GM12874 (cell line): ENCODE results near the gene CRCP.

Source experiments
- TF ChIP-seq, protein P1 (sequence below): IDR thresholded peaks from 2 replicates; pipeline ENCODE4 v1.5.1; 2011; ENCODE audit warnings: low read depth, mild to moderate bottlenecking, control low read depth, low read length, moderate library complexity; ENCODE audit not compliant: insufficient read depth

Gene CRCP

DNA sequence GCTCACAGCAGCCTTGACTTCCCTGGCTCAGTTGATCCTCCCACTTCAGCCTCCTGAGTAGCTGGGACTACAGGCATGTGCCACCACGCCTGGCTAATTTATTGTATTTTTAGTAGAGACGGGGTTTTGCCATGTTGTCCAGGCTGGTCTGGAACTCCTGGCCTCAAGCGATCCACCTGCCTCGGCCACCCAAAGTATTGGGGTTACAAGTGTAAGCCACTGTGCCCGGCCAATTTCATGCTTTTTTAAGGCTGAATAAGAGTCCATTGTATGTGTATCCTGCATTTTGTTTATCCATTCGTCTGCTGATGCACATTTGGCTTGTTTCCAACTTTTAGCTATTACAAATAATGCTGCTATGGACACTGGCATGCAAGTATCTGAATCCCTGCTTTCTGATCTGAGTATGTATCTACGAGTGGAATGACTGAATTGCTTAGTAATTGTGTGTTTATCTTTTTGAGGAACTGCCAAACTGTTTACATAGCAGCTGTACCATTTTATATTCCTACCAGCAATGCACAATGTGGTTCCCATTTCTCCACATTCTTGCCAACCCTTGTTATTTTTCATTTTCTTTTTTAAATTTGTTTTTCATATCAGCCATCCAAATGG, 53.2 kb downstream of the CRCP start:
- TF ChIP-seq, protein P1, sequence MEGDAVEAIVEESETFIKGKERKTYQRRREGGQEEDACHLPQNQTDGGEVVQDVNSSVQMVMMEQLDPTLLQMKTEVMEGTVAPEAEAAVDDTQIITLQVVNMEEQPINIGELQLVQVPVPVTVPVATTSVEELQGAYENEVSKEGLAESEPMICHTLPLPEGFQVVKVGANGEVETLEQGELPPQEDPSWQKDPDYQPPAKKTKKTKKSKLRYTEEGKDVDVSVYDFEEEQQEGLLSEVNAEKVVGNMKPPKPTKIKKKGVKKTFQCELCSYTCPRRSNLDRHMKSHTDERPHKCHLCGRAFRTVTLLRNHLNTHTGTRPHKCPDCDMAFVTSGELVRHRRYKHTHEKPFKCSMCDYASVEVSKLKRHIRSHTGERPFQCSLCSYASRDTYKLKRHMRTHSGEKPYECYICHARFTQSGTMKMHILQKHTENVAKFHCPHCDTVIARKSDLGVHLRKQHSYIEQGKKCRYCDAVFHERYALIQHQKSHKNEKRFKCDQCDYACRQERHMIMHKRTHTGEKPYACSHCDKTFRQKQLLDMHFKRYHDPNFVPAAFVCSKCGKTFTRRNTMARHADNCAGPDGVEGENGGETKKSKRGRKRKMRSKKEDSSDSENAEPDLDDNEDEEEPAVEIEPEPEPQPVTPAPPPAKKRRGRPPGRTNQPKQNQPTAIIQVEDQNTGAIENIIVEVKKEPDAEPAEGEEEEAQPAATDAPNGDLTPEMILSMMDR, result no peak

DNA sequence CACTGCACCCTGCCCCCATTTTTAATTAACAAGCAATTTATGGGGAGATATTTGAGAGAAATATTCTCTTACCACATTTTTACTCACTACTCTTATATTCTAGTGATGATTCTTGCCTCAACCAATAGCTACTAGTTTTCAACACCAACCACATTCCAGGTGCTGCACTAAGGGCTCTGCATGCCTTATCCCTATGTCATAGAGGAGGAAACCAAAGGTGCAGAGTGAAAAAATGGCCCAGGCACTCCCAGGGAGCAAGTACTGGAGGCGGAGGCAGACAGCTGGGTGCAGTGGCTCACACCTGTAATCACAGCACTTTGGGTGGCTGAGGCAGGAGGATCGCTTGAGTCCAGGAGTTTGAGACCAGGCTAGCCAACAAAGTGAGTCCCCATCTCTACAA, 55.0 kb downstream of the CRCP start:
- TF ChIP-seq, protein P1, result no peak

DNA sequence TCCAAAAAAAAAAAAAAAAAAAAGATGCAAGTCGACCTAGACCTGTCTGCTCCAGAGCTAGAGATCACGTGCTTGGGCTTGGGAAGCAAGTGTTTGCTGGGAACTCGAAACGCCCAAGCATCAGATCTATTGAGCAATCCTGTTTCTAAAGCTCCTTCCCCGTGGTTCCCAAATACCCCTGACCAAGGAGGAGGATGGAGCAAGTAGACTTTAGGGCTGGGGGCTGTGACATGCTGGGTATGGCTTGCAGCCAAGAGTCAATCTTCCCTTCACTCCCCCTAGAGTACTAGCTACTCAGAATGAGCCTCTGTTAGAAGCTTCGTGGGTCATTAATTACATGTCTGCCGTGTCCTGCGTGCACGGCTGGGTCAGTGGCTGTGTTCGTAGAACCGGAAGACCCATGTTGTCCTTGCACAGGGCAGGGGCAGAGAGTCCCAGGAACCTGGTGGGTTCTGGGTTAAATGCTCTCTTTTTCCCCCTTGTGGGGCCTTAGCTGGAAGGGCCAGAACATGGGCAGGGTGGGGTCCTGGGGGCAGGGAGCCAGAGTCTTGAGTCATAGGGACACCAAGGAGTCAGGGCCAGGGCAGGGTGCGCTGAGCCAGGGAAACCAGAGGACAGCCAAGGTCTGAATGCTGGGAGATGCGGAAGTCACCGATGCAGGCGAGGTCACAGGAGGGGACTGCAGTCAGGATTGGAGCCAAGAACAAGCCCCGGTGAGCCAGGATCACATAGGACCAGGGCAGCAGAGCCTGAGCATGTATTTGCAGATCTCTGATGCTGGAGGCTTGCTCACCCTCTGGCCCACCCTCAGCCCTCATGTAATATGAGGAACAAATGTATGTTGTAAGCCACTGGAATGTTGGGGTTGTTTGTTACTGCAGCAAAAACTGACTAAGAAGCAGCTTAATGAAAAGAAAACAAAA, 55.9 kb downstream of the CRCP start:
- TF ChIP-seq, protein P1, result no peak

DNA sequence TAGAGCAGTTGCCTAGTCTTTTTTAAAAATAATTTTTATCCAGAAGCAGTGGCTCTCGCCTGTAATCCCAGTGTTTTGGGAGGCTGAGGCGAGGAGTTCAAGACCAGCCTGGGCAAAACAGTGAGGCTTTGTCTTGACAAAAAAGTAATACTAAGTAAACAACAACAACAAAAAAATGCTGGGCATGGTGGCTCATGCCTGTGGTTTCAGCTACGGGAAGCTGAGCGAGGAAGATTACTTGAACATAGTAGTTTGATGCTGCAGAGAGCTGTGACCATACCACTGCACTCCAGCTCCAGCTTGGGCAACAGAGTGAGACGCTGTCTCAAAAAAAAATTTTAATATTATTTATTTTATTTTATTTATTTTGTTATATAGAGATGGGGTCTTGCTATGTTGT, 59.2 kb downstream of the CRCP start:
- TF ChIP-seq, protein P1, result no peak

DNA sequence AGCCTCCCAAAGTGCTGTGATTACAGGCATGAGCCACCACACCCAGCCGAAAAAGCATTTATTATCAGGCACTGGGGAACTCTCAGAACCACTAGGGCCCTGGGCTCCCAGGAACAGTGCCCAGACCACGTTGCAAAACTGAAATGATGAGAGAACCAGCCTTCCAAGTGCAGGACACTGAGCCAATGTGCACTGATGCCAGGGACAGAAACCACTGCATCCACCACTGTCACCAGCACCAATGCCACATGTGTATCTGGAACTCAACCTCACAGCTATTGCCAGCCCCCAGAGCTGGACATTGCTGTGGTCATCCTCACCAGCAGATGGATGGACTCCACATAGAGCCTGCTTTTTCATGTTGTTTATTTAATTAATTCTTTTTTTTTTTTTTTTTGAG, 62.3 kb downstream of the CRCP start:
- TF ChIP-seq, protein P1, result no peak

DNA sequence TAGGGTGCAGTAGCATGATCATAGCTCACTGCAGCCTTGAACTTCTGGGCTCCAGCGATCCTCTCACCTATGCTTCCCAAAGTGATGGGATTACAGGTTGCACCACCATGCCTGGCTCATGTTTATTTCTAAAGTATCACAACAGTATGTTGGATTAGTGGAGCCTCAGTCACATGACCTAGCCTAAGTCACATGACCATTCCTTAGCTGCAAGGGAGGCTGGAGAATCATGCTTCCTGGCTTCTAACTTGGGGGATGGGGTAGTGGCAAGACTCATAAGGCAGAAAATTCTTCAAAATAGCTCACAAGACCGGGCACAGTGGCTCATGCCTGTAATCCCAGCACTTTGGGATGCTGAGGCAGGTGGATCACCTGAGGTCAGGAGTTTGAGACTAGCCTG, 63.6 kb downstream of the CRCP start:
- TF ChIP-seq, protein P1, result no peak

DNA sequence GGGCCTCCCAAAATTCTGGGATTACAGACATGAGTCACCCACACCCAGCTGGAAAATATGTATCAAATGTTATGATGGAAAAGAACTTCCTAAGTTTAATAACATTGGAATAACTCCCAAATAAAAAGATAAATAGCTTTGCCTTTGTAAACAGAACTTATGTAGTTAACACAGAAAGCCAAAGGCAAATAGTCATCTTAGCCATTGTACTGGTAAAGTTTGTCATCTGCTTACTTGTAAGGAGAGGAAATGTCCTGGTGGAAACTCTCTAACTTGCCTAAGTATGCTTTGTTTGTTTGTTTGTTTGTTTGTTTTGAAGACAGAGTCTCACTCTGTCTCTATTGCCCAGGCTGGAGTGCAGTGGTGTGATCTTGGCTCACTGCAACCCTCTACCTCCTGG, 66.7 kb downstream of the CRCP start:
- TF ChIP-seq, protein P1, result no peak
